KMS-11 (cell line): ENCODE data around the gene PCDHB5.
"Not testable (repeated sequence)": the region's sequence is repeated elsewhere in the genome, so short reads cannot be mapped to it uniquely, and the experiment has no call there.

ENCODE experiments used
- H2AFZ ChIP-seq: fragments of 200-600 bp; sonication (generic); 2 replicates; pipeline ENCODE4 v1.6.1; 2016; ENCODE audit warnings: antibody characterized with exemption, mixed run types, low read depth
- H3K27ac ChIP-seq: fragments of 200-600 bp; sonication (generic); 2 replicates; pipeline ENCODE4 v1.6.1; 2016; ENCODE audit warnings: mild to moderate bottlenecking, mixed run types
- H3K27me3 ChIP-seq: fragments of 200-600 bp; sonication (generic); 2 replicates; pipeline ENCODE4 v1.6.1; 2017; ENCODE audit warnings: mild to moderate bottlenecking, low read depth, mixed run types, moderate library complexity; ENCODE audit not compliant: insufficient read depth
- H3K36me3 ChIP-seq: fragments of 200-600 bp; sonication (generic); 2 replicates; pipeline ENCODE4 v1.6.1; 2017; ENCODE audit warnings: mild to moderate bottlenecking, mixed run types; ENCODE audit not compliant: insufficient read depth
- H3K4me1 ChIP-seq: fragments of 200-600 bp; sonication (generic); 2 replicates; pipeline ENCODE4 v1.6.1; 2016; ENCODE audit warnings: mild to moderate bottlenecking, low read depth, mixed run types; ENCODE audit not compliant: poor library complexity, severe bottlenecking
- H3K4me2 ChIP-seq: fragments of 200-600 bp; sonication (generic); 2 replicates; pipeline ENCODE4 v1.7.0; 2016; ENCODE audit warnings: mild to moderate bottlenecking, mixed run types
- H3K4me3 ChIP-seq: fragments of 200-600 bp; sonication (generic); IDR thresholded peaks from 2 replicates; pipeline ENCODE4 v1.6.1; 2017; ENCODE audit warnings: low read depth, low read length, mixed read lengths; ENCODE audit not compliant: insufficient read depth
- H3K79me2 ChIP-seq: fragments of 200-600 bp; sonication (generic); 2 replicates; pipeline ENCODE4 v1.6.1; 2016; ENCODE audit warnings: low read depth, mixed run types; ENCODE audit not compliant: insufficient read depth
- H3K9ac ChIP-seq: fragments of 200-600 bp; sonication (generic); 2 replicates; pipeline ENCODE4 v1.6.1; 2016; ENCODE audit warnings: mild to moderate bottlenecking, mixed run types
- H4K20me1 ChIP-seq: fragments of 200-600 bp; sonication (generic); 2 replicates; pipeline ENCODE4 v1.6.1; 2016; ENCODE audit warnings: mild to moderate bottlenecking, mixed run types; ENCODE audit not compliant: insufficient read depth
- CTCF ChIP-seq: fragments of 200-600 bp; sonication (generic); conservative IDR thresholded peaks from 2 replicates; pipeline ENCODE4 v1.6.1; 2017; ENCODE audit warnings: low read depth, mild to moderate bottlenecking, antibody characterized with exemption, low read length, moderate library complexity, mixed read lengths

Gene PCDHB5

GRCh38 chr5:141100243-141100805 is 34.7 kb upstream of the PCDHB5 start, which contains the start of gene PCDHB3:
TSS of gene PCDHB3 (plus strand) at chr5:141100473. CDS start at chr5:141100650, 177 bp downstream.
- no peaks in the 10 kb centered on the region for H4K20me1 ChIP-seq
- H3K27me3 ChIP-seq: no peaks in the 10 kb centered on the region
- H3K4me3 ChIP-seq: no peak within 1 kb of the TSS
- H3K36me3 ChIP-seq: no peaks in the 10 kb centered on the region
- H2AFZ ChIP-seq: no peak within 1 kb of the TSS
- no peak within 1 kb of the TSS for H3K9ac ChIP-seq
- no peaks in the 10 kb centered on the region for H3K4me1 ChIP-seq
- H3K79me2 ChIP-seq: no peaks in the 10 kb centered on the region
- TF ChIP-seq CTCF: no peak
- H3K27ac ChIP-seq: no peak within 1 kb of the TSS
- no peak within 1 kb of the TSS for H3K4me2 ChIP-seq

- H3K4me1 ChIP-seq: no peaks in the 10 kb centered on the region
- no peak for TF ChIP-seq CTCF
- H3K27ac ChIP-seq: no peak overlapping the region
- H3K4me2 ChIP-seq: no peak overlapping the region
- H3K79me2 ChIP-seq: no peaks in the 10 kb centered on the region
- no peaks in the 10 kb centered on the region for H3K36me3 ChIP-seq
- H3K4me3 ChIP-seq: no peak overlapping the region
- H2AFZ ChIP-seq: no peak overlapping the region
- H3K27me3 ChIP-seq: no peaks in the 10 kb centered on the region
- no peaks in the 10 kb centered on the region for H4K20me1 ChIP-seq
- H3K9ac ChIP-seq: no peak overlapping the region
Measured at GRCh38 chr5:141101059-141101458, 33.9 kb upstream of the PCDHB5 start.

GRCh38 chr5:141102070-141102469 is 32.9 kb upstream of the PCDHB5 start:
- H3K27me3 ChIP-seq, H3K9ac ChIP-seq, H3K36me3 ChIP-seq, H3K27ac ChIP-seq, H3K79me2 ChIP-seq, H3K4me2 ChIP-seq, H2AFZ ChIP-seq, H3K4me3 ChIP-seq, H3K4me1 ChIP-seq, H4K20me1 ChIP-seq: not testable (repeated sequence)

- not testable (repeated sequence) for H3K4me1 ChIP-seq, H2AFZ ChIP-seq, H3K9ac ChIP-seq, H4K20me1 ChIP-seq, H3K27me3 ChIP-seq, H3K79me2 ChIP-seq, H3K36me3 ChIP-seq, H3K4me2 ChIP-seq, H3K4me3 ChIP-seq, H3K27ac ChIP-seq
Measured at GRCh38 chr5:141102471-141102870, 32.5 kb upstream of the PCDHB5 start.

GRCh38 chr5:141105350-141105749 is 29.7 kb upstream of the PCDHB5 start:
- Histone ChIP-seq H3K27ac (no peak overlapping the region), H3K4me2 (no peak overlapping the region), H3K9ac (no peak overlapping the region), H3K4me3 (no peak overlapping the region), H3K36me3 (no peaks in the 10 kb centered on the region), H4K20me1 (no peaks in the 10 kb centered on the region), H2AFZ (no peak overlapping the region), H3K27me3 (no peaks in the 10 kb centered on the region), H3K4me1 (no peaks in the 10 kb centered on the region), H3K79me2 (no peaks in the 10 kb centered on the region)
- TF ChIP-seq CTCF: no peak
